ENCODE measurements around the gene SPTBN4.
A peak's percentile ranks its signal among the peaks of the same experiment; 100 is the strongest.

GRCh38 chr19:40519352-40520322 is 52.8 kb downstream of the SPTBN4 start:
- TF ChIP-seq ZBTB8A (tag by site-specific recombination; IDR thresholded peaks at IDR 0.05) (peak; percentile 57), CTCF (tag by site-specific recombination; IDR thresholded peaks at IDR 0.05) (peak; percentile 50; the same call in 1 of the 2 replicates), REST (tag by site-specific recombination; IDR thresholded peaks at IDR 0.05) (no peak), ZNF76 (tag by site-specific recombination; IDR thresholded peaks at IDR 0.05; ENCODE audit: borderline replicate concordance, low read depth) (no peak), ZNF560 (tag by site-specific recombination; IDR thresholded peaks at IDR 0.05; ENCODE audit: borderline replicate concordance) (peak; percentile 37; the same call in 1 of the 2 replicates), OSR2 (tag by site-specific recombination; IDR thresholded peaks at IDR 0.05) (no peak), YY1 (tag by site-specific recombination; IDR thresholded peaks at IDR 0.05) (no peak), ZNF341 (tag by site-specific recombination; IDR thresholded peaks at IDR 0.05; ENCODE audit: low read depth) (no peak), ZNF626 (tag by site-specific recombination; IDR thresholded peaks at IDR 0.05) (no peak), ZNF37A (tag by site-specific recombination; IDR thresholded peaks at IDR 0.05) (no peak), SETDB1 (IDR thresholded peaks at IDR 0.05; ENCODE audit: insufficient read length, low read length) (no peak), ZSCAN23 (tag by site-specific recombination; IDR thresholded peaks at IDR 0.05) (no peak), ZFHX2 (tag by site-specific recombination; conservative IDR thresholded peaks at IDR 0.05) (no peak), ZFP41 (tag by site-specific recombination; IDR thresholded peaks at IDR 0.05; ENCODE audit: borderline replicate concordance) (no peak)

Measured in HEK293 (cell line).